ENCODE measurements around the gene GSAP.
"Not testable (repeated sequence)": the region's sequence is repeated elsewhere in the genome, so short reads cannot be mapped to it uniquely, and the experiment has no call there.

The GSAP gene, protein sequence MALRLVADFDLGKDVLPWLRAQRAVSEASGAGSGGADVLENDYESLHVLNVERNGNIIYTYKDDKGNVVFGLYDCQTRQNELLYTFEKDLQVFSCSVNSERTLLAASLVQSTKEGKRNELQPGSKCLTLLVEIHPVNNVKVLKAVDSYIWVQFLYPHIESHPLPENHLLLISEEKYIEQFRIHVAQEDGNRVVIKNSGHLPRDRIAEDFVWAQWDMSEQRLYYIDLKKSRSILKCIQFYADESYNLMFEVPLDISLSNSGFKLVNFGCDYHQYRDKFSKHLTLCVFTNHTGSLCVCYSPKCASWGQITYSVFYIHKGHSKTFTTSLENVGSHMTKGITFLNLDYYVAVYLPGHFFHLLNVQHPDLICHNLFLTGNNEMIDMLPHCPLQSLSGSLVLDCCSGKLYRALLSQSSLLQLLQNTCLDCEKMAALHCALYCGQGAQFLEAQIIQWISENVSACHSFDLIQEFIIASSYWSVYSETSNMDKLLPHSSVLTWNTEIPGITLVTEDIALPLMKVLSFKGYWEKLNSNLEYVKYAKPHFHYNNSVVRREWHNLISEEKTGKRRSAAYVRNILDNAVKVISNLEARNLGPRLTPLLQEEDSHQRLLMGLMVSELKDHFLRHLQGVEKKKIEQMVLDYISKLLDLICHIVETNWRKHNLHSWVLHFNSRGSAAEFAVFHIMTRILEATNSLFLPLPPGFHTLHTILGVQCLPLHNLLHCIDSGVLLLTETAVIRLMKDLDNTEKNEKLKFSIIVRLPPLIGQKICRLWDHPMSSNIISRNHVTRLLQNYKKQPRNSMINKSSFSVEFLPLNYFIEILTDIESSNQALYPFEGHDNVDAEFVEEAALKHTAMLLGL

DNA sequence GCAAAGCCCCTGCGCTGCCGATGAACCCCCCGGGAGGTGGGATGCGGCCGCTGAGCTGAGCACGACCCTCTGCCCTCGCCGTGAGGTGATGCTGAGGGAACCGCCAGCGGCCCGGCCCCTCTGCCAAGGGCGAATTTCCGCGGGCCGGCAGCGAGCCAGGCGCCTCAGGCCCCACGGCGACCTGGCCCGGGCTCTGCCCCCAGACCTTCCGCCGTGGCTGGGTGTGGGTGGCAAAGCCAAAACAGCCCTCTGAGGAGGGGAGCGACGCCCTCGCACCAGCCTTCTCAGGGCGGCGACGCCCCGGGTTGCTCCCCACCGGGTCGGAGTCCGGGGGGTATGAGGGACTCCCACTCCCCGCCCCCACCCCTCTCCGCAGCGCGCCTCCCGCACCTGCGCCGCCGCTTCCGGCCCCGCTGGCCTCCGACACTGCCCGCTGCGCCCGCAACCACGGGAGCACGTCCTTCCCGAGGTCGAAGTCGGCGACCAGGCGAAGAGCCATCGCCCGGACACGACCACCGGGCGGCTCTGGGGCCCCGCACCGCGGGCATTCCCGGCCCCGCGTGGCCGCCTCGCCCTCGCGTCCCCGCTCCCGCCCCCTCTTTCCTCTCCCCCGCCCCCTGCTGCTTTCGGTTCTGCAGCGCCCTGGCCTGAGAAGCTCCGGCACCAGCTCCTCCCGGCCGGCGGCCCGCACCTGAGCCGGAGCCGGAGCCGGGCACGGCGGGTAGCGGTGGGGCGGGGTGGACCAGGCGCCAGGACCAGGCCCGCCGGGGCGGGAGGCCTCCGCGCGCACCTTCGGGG, at the start of gene GSAP:
GSAP (minus strand) TSS at position 527 of the 798 bp plus-strand sequence; CDS start at position 499, 28 bp downstream.
- peak; percentile 48 for DNase-seq

DNA sequence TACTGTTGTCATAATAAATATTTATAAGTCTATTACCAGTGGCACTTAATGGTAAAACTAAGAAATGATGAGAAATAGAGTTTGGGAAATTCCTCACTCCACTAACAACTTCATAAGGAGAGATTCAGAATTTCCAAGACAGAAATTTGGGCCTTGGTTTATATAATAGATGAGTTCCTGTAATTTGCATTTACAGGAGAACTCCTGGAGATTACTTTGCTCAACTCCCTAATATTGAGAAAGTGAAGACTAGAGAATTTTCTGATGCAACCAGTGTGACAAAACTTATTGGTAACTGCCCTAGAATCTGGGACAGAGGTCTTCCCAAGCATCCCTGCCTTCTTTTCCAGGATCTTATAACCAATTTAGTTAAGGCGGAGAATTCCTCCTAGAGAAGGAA, 49.1 kb upstream of the GSAP start:
- DNase-seq: no peak

DNA sequence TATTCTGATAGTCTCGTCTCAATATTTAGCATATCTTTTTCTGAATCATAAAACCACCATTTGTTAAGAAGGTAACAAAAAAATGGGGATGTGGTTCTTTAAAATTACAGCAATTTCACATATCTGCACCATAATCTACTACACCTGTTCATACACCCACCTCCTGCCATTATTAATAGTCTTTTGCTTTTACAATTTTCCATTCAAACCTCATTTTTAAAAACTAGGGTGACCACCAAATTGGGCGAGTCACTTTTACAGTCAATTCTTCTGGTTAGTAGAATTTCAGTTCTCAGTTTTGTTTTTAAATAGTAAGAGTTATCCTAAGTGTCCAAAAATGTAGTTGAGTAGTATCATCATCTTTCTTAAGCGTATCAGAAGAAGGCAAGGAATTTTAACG, 48.4 kb upstream of the GSAP start:
- no peak for DNase-seq

DNA sequence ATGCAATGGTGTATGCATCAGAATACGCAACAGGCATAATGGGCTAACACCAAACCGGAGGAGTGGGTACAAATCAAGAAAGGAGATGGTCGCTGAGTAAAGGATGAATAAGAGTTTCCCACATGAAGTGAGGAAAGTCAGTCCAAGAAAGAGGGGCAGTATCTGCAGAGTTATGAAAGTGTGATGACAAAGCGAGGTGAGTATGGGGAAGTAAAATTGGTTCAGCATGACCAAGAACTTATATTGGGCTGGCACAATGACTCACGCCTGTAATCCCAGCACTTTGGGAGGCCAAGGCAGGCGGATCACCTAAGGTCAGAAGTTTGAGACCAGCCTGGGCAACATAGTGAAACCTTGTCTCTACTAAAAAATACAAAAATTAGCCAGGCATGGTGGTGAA, 47.5 kb upstream of the GSAP start:
- DNase-seq: not testable (repeated sequence)

DNA sequence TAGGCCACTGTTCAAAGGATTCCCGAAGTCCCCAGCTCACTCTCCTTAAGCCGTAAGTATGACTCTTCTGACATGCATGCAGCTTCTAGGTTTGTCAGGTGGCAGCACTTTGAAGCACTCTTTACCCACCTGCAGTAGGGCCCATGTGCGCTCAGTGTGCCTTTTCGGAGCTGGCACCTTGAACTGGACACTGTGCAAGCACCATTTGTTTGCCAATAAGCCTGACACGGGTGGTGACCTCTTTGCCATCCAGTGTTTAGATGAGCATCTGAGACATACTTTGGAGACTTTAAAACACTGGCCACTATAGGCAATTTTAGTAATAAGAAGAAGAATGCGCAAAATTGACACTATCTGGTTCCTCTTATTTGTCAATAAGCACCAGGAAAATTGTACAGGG, 45.7 kb upstream of the GSAP start:
- no peak for DNase-seq

DNA sequence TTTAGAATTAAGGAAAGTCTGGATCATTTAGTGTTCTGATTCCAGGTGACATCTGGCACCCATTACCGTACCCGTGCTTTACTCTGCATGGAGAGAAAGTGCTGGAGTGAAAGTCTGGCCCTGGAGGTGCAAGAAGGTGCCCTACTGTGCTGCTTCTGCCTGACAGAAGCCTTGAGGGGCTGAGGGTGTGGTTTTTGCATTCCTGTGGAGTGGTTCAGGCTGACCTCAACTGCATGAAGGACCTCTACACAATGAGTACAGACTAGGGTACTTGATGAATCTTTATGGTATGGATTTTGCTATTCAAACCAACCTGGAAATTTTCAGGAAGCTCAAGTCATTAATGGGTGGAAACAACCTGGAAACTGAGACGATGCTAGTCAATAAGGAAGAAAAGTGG, 45.1 kb upstream of the GSAP start:
- no peak for DNase-seq

DNA sequence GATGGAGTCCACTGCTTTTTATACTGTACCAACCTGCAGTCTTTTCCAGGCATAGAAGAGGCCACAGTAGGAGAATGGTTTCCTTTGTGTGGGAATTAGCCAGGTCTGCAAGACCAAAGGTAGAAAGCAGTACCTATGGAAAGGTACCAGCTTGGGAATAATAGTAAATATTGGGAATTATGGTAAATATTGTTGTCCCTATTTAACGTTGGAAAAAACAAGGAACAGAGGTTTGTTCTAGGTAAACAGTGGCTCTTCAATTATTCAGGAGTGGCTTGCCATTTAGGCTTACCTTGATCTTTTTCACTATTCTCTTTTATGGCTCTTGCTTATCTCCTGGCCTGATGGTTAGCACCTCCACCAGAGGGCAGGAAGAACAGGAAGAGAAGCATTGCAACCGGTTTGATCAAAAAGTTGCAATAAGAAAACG, 43.9 kb upstream of the GSAP start:
- DNase-seq: no peak

DNA sequence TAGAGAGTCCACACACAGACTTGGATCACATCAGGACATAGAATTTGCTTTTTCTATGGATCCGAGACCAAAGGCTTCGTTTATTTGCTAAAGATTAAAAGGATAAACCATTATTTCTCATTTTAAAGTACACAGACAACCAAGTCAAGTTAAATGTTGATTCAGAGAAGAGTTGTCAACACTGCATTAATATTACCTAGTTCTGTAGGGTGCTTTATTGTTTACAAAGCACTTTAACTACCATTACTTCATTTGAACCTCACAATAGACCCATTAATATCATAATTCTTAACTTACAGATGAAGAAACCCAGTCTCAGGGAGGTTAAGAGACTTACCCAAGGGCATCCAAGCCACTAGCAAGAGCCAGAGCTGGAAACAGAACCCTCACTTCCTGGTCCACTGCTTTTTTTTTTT, 43.2 kb upstream of the GSAP start:
- DNase-seq: no peak

DNA sequence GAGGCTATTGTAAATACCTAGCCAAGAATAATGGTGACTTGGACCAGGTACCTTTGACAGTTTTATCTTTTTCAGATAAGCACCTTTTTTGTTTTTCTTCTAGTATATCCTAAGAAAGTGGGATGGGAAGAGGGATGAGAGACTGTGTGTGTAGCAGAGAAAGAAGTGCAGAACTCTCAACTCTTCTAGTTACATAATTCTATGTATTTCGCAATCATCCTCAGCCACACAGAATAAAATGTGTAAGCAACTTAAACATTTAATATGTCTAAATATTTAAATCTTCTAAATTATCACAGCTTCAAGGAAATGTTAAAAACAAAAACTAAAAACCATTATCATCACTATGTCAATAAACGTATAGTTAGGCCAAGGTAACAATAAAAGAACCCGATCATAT, 42.6 kb upstream of the GSAP start:
- no peak for DNase-seq

DNA sequence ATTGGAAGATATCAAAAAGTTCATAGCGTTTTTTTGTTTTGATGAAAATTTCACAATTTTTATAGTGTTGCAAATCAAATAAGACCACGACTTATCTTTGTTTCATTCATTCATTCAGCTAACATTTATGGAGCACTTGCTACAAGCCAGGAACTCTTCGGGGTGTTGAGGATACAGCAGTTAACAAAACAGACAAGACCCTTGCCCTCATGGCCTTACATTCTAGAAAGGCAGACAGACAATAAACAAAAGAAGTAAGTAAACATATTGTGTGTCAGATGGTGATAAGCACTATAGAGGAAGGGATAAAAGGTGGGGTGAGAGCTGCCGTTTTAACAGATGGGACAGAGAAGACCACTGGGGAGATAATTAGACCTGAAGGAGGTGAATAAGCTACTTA, 41.6 kb upstream of the GSAP start:
- no peak for DNase-seq

DNA sequence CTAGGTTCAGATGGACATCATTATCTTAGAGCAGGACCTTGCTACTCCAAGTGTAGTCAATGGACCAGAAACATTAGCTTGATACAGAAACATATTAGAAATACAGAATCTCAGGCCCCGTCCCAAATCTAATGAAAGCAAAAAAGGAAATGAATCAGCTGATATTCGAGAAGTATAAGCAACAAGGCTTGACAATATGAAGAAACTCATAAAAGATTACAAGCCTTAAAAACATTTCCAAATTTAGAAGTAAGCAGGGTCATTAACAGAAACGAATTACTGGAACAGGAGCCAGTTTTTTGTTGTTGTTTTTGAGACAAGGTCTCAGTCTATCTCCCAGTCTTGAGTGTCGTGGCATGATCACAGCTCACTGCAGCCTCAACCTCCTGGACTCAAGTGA, 40.5 kb upstream of the GSAP start:
- DNase-seq: no peak

DNA sequence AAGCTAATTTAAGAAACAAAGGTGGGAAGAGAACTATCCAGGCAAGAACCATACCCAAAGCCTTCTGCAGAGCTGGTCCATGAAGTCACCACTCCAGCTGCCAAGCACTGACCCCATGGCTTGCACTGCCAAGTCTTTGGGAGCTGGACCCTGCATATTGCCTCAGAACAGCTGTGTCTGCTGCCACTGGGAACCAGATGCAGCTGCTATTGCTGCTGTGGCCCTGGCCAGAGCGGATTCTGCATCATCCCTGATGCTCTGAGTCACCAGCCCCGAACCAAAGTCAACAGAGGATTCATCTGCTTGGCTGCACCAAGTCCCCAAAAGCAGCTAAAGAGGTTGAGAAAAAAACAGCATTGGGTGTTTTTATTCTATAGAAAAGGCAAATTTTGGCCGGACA, 39.2 kb upstream of the GSAP start:
- DNase-seq: peak; percentile 76

DNA sequence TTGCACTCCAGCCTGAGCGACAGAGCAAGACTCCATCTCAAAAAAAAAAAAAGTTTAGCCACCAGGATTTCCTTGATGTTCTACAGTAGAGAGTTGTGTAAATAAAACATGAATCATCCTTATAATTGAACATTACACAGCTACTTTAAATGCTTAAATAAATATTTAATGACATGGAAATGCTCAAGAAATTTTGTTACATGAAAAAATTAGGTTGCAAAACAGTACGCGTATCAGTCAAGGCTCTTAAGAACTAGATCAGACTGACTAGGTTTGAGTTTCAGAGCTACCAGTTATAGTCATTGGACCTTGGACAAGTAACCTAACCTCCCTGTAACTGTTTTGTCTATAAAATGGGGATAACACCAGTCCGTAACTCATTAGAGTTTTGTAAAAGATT, 38.7 kb upstream of the GSAP start:
- no peak for DNase-seq

DNA sequence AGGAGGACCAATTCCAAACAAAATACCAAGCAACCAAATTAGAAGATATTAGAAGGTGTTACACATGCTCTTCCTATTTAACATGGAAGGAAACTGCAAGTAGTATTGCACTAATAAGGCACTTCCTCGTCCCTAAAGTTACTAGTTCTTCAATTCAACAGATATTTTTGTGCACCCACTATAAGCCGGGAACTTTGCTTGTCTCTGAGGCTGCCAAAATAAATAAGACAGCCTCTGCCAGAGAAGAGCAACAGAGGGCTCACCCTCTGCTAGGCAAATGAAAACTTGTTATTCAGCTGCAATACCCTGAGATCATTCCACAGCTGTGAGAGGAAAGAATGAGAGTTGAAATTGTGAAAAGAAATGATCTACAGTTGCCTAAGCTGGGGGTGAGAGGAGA, 37.4 kb upstream of the GSAP start:
- no peak for DNase-seq

DNA sequence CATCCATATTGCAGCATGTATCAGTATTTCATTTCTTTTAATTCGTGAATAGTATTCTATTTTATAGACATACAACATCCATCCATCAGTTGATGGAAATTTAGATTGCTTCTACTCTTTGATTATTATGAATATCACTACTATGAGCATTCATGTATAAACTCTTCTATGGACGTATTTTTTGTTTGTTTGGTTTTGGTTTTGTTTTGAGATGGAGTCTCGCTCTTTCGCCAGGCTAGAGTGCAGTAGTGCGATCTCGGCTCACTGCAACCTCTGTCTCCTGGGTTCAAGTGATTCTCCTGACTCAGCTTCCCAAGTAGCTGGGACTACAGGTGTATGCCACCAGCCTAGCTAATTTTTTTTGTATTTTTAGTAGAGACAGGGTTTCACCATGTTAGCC, 35.8 kb upstream of the GSAP start:
- DNase-seq: not testable (repeated sequence)

DNA sequence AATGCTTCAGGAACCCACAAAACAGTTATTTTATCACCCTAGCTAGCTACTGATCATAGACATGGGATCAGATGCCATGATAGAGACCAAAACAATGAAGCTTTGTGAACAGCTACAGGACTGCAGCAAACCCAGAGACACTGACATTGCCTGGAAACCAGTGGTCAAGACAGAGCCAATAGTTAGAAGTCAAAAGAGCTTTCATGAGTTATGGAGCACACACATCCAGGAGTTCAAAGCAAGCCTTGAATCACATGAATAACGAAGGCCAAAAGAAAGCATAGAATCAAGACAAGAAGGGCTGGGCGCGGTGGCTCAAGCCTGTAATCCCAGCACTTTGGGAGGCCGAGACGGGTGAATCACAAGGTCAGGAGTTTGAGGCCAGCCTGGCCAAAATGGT, 34.5 kb upstream of the GSAP start:
- no peak for DNase-seq

DNA sequence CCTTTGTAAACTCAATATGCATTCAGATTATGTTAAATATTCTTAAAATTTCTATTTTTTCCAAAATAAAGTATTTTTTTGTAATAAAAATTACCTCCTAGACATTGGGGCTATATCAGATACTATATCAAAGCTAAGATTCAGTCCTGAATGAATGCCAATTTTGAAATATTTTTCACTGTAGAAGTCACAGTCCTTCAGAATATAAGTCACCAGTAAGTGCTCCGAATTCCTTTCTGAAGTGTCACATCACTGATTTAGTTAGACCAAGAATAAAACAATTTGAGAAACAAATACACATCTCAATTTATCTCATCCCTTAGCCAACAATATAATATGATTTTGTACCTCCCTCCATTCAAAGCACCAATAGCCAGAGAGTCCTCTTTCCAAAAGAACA, 33.9 kb upstream of the GSAP start:
- DNase-seq: no peak

DNA sequence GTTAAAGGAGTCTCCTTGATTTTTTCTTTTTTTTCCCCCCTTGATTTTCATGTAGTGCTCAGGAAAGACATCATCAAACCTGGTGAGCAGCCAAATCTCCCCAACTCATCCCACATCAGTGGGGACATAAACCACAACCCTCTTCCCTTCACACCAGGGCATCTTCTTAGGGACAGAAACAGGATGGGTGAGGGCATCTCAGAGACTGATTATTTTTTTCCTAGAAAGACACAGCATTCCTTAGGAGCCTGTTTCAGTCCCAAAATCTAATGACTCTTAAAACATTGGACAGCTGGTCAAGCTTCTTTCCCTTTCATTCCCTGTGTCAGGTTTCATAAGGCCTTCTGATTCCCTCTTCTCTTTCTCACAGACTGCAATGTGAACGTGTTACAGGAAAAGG, 31.5 kb upstream of the GSAP start:
- DNase-seq: no peak

DNA sequence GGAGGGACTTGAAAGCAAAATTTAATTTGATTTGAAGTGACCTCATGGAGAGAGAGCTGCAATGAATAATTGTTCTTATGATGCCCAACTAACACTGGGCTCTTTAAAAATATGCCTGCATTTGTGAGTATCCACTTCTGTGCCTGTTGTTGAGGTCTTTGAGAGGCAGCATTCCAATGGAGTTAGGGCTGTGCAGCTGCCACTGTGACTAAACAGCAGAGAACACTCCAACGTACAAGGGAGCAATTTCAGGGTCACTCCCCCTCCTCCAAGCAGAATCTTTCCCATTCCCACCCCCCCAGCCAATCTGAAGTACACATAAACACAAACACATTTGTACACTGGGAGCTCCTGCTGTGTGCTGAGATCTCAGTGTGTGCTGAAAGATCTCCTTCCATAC, 28.0 kb upstream of the GSAP start:
- DNase-seq: peak; percentile 68

DNA sequence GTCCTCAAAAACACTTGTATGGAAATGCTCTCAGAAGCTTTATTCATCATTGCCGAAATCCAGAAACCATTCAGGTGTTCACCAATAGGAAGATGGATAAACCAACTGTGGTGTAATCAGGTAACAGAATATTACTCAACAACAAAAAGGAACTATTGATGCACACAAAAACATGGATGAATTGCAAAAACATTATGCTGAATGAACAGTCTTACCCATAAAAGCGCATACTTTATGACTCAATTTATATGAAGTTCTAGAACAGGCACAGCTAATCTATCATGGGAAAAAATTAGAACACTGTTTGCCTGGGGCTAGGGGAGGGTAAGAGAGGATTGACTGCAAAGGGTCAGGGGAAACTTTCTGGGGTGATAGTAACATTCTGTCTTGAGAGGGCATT, 26.9 kb upstream of the GSAP start:
- no peak for DNase-seq

DNA sequence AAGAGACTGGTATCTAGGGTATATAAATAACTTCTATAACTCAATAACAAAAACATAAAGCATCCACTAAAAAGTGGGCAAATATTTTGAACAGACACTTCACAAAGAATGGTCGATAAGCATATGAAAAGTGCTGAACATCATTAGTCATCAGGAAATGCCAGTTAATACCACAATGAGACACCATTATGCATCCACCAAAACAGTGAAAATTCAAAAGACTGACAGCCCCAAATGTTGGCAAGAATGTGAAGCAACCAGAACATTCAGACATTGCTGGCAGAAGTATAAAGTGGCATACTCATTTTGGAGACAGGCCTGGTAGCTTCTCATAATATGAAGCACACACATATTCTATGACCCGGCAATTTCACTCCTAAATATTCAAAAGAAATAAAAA, 26.5 kb upstream of the GSAP start:
- no peak for DNase-seq

DNA sequence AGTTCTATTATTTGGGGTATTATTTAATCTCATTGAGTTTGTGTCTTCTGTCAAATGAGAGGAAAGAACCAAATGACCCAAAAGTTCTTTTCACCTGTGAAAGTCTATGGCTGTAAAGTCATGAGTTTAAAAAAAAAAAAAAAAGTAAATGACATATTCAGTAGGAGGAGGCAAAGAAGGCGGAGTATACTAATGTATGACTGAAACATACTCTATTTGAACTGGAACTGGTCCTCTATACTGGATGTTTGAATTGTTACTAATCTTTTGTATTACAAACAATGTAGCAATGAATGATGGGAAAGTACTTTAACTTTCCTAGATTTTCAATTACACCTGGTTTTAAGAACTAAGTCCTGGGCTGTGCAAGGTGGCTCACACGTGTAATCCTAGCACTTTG, 24.9 kb upstream of the GSAP start:
- DNase-seq: no peak

DNA sequence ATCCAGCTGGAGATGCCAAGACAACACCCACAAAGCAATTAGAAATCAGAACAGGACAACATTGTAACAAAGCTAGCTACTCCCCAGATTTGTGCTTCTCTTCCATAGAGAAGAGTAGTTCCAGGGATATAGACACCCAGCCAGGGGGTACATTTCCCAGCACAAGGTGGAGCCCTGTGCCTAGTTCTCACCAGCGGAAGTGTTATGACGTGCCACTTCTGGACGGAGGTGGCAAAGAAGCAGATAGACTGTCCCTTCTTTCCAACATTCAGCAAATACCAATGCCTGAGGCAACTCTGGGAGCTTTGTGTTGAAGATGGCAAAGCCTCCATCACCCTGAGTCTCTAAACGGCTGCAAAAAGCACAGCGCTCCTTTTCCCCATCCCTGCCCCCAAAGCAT, 23.4 kb upstream of the GSAP start:
- DNase-seq: peak; percentile 37
